Muscle of back (tissue), 11 donors: ENCODE data around the gene RABL6. TPM values are rescaled to one million over a fixed set of nuclear protein-coding genes. Genes with fewer than 3 reads are reported as not detected.

ENCODE experiments used
- DNase-seq, 3 donors: peaks; one replicate each; pipeline versions ENCODE4 v3.0.0 to v3.0.0-alpha.2; 2013
- polyA plus RNA-seq, 10 donors: library from polyadenylated mRNA; unstranded; fragments of 120-200 nt; gene quantifications; one replicate each; pipeline ENCODE4 v1.2.1, GENCODE V29; 2013; ENCODE audit not compliant: insufficient read length in 10 of 10

RABL6 gene
- polyA plus RNA-seq, 10 donors, result 41.0 to 59.7 (median 50.7) TPM

DNA sequence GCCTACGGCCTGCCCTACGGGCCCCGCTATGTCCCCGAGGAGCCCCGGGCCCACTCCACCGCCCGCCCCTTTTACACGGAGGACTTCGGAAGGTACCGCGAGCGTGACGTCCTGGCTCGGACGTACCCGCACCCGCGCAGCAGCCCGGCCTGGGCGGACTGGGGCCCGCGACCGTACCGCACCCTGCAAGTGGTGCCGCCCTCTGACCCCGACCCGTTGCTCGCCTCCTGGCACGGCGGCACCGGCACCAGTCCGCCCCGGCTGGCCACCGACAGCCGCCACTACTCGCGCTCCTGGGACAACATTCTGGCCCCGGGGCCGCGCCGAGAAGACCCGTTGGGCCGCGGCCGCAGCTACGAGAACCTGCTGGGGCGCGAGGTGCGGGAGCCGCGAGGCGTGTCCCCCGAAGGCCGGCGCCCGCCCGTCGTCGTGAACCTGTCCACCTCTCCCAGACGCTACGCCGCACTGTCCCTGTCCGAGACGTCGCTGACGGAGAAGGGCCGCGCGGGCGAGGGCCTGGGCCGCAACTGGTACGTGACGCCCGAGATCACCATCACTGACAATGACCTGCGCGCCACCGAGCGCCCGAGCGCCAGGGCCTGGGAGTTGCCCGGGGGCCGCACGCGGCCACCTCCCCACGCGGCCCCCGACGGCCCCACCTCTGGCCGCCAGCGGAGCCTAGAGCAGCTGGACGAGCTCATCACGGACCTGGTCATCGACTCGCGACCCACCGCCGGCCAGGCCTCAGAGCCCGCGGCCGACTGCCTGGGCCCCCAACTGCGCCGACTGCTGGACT lies 37.9 kb downstream of the RABL6 start:
- peak in 1 of 3 donors; percentile 39 for DNase-seq

DNA sequence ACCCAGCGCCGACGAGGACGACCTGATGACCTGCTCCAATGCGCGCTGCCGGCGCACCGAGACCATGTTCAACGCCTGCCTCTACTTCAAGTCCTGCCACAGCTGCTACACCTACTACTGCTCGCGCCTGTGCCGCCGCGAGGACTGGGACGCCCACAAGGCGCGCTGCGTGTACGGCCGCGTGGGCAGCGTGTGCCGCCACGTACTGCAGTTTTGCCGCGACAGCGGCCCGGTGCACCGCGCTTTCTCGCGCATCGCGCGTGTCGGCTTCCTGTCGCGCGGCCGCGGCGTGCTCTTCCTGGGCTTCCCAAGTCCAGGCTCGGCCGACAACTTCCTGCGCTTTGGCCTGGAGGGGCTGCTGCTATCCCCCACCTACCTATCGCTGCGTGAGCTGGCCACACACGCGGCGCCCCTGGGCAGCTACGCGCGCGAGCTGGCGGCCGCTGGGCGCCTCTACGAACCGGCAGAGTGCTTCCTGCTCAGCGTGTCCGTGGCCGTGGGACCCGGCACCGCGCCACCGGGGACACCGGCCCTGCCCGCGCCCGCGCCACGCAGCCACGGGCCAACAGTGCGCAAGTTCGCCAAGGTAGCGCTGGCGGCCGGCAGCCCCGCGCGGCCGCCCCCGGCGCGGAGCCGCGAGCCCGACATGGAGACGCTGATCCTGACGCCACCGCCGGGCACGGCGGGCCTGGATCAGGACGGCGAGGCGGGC lies 38.8 kb downstream of the RABL6 start:
- DNase-seq, result peak in 1 of 3 donors; percentile 69

DNA sequence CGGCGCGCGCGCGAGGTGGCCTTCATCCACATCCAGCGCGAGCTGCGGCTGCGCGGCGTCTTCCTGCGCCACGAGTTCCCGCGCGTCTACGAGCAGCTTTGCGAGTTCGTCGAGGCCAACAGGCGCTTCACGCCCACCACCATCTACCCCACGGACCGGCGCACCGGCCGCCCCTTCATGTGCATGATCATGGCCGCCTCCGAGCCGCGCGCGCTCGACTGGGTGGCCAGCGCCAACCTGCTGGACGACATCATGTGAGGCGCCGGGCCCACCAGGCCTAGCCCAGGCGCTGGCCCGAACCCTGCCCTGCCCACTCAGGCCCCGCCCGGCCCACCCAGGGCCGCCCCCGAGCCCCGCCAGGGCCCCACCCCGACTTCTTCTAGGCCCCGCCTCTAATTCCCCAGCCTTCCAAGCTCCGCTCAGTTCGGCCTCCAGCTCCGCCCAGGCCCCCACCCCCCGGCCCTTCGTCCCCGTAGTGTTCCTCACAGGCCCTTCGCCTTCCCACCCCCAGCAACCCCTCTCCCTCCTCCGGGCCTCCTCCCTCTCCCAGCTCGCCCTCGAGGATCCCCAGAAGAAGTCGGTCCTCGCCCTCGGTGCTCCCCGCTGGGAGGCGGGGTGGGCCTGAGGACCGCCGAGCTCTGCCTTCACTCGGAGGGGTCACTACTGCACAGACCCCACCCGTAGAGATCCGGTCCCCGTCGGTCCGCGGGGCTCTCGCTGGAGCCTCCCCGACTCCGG lies 39.5 kb downstream of the RABL6 start:
- DNase-seq, result peak; percentile 69 to 89 (median 79)

- peak; percentile 75 to 95 (median 84) for DNase-seq
Measured at GRCh38 chr9:136847826-136848392, 40.2 kb downstream of the RABL6 start.

DNA sequence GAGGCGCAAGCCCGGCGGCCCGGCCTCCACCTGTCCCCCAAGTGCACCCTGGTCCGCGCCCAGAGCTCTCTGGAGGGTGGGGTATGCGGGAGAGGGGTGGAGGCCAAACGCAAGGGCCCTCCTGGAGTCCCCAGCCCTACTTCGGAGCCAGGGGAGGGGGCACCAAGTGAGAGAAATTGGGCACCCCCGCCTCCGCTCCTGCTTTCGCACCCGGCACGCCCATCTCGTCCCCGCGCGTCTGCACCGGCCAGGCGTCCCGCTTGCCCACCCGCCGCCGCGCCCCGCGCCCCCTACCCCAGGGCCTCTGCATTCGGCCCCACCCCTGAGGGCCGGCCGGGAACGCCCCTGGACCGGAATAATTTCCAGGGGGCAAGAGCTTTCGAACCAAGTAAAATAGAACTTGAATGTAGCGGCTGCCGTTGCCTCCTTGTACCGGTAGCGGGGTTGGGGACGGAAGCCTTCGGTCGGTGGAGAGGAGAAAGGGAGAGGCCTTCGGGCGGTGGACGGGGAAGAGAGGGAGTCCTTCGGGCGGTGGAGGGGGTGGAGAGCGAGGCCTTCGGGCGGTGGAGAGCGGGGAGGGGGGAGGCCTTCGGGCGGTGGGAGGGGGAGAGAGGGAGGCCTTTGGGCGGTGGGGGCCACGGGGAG lies 40.8 kb downstream of the RABL6 start:
- DNase-seq, result peak in 1 of 3 donors; percentile 23

DNA sequence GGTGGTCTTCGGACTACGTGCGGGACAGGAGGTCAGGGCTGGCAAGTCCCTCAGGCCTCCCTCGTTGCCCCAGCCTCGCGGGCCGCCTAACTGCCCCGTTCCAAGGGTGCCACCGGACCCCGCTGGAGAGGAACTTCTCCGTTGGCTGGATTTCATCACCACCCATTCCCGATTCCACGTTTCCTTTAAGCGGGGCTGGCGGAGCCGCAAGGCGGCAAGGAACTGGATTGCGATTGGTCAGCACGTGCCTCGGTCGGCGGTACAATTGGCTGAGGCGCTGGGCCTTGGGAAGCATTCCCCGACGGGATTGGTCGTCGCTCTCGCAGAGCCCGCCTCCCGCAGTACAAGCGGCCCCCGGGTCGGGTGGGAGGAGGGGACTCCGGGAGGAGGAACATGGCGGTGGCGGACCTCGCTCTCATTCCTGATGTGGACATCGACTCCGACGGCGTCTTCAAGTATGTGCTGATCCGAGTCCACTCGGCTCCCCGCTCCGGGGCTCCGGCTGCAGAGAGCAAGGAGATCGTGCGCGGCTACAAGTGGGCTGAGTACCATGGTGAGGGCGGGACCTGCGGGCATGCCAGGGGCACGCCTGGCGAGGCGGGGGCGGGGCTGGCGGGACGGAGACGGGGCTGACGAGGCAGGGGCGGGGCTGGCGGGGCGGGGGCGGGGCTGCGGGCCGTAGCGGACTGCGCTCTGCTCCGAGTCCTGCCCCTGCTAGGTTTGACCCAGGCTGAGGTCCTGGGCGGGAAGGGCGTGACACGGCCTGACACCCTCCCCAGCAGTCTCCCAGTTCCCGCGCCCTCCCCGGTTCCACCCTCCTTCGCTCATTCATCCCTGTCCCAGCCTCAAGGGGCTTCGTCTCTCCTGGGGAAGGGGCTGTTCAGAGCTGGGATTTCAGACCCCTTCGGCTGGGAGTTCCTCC lies 41.6 kb downstream of the RABL6 start, which contains the start of gene PHPT1:
Gene PHPT1, plus strand, starts transcription at position 372 of the 922 bp plus-strand sequence. Its CDS starts 22 bp downstream, at position 394.
- DNase-seq, result peak; percentile 99 to 100 (median 99)

GRCh38 chr9:136849960-136850865 lies 42.5 kb downstream of the RABL6 start:
- peak in 1 of 3 donors; percentile 27 for DNase-seq

GRCh38 chr9:136850866-136851775 lies 43.4 kb downstream of the RABL6 start:
- peak in 1 of 3 donors; percentile 24 for DNase-seq

DNA sequence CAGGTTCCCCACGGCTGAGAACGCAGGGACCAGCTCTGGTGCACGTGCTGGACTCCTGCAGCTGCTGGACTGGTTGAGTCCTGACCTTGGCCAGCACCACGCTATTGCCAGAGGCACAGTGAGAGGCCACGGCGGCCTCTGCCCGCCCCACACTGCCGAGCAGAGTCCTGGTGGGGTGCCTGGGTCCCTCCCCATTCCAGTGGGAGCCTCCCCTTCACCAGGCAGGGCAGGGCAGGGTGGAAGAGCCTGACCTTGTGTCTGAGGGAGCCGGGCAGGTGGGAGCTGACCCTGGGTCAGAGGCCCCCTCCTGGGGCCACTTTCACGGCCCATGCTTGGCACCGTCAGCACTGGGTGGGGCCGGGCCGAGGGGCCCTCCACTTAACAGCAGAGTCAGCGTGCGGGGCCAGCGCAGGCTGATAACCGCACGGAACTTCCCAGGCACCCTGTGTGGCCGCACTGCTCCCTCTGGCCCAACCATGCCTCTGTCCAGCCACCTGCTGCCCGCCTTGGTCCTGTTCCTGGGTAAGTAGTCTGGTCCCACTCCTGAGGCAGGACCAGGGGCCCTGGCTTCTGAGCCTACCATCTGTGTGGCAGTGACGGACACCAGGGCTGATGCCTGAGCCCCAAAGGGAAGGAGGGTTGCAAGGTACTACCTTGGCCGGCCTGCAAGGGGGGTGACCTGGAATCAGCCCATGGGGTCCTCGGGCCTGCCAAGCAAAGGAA lies 44.4 kb downstream of the RABL6 start, which contains the start of gene MAMDC4:
Gene MAMDC4, plus strand, starts transcription at position 406 of the 723 bp plus-strand sequence. Its CDS starts 71 bp downstream, at position 477.
- DNase-seq, result peak in 1 of 3 donors; percentile 27

DNA sequence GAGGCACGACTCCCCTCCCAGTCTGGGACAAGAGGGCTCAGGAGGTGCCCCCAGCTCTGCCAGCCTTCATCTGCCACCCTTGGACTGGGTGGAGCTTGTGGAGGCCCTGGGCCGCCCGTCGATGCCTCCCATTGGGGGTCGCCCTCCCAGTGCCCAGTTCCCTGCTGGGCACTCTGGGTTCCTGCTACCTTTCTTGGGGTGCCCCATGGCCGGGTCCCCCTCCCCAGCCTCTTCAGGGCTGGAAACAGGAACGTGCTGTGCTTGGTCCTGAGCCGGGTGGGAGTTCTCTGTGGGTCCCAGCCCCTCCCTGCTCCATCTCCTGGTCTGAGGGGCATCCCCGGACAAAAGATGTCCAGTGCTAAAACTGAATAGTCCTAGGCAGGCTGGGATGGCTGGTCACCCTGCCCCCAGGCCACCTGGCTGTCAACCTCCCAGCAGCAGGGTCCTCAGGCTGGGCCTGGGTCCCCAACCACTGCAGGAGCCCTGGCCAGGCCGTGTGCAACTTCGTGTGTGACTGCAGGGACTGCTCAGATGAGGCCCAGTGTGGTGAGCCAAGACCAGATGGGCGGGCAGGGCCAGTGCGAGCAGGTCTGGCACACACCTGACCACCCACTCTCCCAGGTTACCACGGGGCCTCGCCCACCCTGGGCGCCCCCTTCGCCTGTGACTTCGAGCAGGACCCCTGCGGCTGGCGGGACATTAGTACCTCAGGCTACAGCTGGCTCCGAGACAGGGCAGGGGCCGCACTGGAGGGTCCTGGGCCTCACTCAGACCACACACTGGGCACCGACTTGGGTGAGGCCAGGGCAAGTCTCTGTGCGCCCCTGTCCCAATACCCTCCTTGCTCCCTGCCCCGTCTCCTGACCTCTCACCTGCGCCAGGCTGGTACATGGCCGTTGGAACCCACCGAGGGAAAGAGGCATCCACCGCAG lies 45.2 kb downstream of the RABL6 start:
- peak in 1 of 3 donors; percentile 20 for DNase-seq

DNA sequence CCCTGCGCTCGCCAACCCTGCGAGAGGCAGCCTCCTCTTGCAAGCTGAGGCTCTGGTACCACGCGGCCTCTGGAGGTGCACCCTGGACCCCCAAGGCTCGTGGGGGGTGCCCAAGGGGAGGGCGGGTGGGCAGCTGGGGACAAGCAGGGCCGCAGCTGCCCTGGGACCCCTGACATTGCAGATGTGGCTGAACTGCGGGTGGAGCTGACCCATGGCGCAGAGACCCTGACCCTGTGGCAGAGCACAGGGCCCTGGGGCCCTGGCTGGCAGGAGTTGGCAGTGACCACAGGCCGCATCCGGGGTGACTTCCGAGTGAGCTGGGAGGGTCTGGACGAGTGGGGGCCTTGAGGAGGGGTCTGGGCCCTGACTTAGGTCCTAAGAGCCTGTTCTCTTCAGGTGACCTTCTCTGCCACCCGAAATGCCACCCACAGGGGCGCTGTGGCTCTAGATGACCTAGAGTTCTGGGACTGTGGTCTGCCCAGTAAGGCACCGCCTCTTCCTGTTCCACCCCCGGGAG lies 45.9 kb downstream of the RABL6 start:
- no peak for DNase-seq

- DNase-seq, result peak in 1 of 3 donors; percentile 32
Measured at GRCh38 chr9:136854113-136854841, 46.5 kb downstream of the RABL6 start.

GRCh38 chr9:136854842-136855460 lies 47.2 kb downstream of the RABL6 start:
- no peak for DNase-seq

DNA sequence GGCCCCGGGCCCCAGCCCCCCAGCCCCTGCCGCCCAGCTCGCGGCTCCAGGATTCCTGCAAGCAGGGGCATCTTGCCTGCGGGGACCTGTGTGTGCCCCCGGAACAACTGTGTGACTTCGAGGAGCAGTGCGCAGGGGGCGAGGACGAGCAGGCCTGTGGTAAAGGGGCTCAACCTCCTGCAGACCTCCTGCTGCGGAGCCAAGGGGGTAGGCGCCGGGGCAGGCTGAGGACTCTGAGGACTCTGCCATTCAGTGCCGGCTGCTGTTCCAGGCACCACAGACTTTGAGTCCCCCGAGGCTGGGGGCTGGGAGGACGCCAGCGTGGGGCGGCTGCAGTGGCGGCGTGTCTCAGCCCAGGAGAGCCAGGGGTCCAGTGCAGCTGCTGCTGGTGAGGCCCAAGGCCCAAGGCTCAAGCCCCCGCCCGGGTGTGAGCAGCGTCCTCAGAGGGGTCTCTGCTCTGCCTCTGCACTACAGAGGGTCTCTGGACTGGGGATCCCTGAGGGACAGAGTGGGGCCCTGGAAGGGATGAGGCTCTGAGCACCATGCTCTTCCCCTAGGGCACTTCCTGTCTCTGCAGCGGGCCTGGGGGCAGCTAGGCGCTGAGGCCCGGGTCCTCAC lies 47.8 kb downstream of the RABL6 start:
- peak in 1 of 3 donors; percentile 27 for DNase-seq
